Non-pigmented ciliary epithelial cell (primary cell): ENCODE measurements around the gene ANKRD39.

Source experiments
- DNase-seq: peaks from one replicate; pipeline ENCODE4 v3.0.0-alpha.2; 2010; ENCODE audit warnings: low read depth

Gene ANKRD39

GRCh38 chr2:96853321-96853720, 4.5 kb downstream of the ANKRD39 start:
- no peak for DNase-seq

- DNase-seq = no peak
These were observed 5.1 kb downstream of the ANKRD39 start for GRCh38 chr2:96852667-96853066.

DNA sequence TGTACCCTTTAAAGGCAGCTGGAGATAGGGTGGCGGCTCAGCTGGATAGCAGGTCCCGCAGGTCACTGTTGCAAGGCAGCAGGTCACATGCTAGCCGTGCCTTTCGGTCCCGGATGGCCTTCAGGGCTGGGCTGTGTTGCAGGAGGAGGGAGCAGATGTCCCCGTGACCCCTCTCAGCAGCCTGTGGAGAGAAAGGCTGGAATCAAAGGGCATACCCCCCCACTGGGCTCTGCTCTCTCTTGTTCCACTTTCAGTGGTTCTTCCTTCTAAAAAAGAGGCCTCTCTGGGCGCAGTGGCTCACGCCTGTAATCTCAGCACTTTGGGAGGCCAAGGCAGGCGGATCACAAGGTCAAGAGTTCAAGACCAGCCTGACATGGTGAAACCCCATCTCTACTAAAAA, 9.6 kb downstream of the ANKRD39 start:
- DNase-seq = no peak

- DNase-seq = no peak
These were observed 10.2 kb downstream of the ANKRD39 start for GRCh38 chr2:96847586-96847985.

GRCh38 chr2:96846825-96847224, 11.0 kb downstream of the ANKRD39 start:
- DNase-seq = no peak

DNA sequence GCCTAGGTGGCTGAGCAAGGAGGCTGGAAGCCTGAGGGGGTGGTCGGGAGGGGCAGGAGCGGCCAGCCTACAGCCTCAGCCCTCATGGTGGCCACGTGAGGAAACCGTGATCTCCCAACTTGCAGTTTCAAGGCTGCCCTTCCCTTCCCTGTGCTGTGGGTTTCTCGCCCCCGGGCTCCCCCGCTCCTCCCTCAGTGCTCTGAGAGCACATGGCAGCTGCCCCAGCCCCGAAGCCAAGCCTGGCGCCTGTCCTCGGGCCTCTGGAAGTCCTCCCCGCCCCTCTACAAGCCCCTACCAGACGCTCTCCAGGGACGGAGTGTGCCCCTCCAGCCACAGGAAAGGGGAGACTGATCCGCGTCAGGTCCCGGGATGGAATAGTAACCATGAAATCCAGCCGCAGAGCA, 13.4 kb downstream of the ANKRD39 start:
- DNase-seq = no peak

DNA sequence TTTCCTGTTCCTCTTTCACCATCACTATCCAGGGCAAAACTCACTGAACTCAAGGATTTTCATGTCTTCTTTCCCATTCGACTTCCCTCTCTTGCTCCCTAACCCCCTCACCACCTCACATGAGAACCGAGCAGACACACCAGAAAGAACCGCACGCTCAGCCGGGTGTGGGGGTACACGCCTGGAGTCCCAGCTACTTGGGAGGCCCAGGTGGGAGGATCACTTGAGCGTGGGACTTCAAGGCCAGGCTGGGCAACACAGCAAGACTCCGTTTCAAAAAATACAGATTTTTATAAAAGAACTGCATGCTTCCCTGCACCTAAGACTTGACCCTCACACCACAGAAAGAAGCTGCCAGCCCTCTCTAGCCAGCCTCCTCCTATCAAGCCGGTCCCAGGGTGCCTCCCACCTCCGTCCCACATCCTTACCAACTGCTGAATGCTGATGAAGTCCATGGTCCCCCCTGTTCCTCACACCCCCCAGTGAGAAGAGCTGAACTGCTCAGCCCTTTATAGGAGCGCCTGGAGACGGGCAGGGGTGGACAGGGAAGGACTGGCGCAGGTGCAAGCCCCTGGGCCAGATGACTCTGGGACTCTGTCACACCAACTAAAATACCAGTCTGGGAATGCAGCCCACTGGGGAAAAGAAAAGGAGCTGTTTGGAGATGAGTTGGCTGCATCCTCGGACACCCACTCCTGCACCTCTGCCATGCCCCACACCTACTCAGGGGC, 14.1 kb downstream of the ANKRD39 start, which contains the start of gene ANKRD23:
Gene ANKRD23, minus strand, starts transcription at position 484 of the 731 bp plus-strand sequence. Its CDS starts 29 bp downstream, at position 455.
- DNase-seq = no peak

DNA sequence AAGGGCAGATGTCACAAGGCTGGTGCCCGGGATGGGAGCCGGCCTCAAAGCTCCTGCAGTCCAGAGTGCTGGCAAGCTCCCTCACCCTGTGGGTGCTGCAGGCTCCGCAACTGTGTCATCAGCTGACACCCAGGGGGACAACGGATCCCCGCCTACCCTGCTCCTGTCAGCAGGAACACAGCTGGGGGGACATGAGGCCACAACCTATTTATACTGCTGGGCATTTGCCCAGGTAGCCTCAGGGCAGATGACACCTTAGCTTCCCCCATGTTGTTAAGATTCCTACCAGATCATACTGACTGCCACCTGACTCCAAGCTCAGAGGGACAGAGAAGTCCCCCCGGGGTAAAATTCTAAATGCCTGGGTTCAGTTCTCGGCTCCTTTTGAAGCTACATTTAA, 15.2 kb downstream of the ANKRD39 start:
- DNase-seq = no peak

GRCh38 chr2:96841701-96842495, 15.9 kb downstream of the ANKRD39 start:
- DNase-seq = no peak

DNA sequence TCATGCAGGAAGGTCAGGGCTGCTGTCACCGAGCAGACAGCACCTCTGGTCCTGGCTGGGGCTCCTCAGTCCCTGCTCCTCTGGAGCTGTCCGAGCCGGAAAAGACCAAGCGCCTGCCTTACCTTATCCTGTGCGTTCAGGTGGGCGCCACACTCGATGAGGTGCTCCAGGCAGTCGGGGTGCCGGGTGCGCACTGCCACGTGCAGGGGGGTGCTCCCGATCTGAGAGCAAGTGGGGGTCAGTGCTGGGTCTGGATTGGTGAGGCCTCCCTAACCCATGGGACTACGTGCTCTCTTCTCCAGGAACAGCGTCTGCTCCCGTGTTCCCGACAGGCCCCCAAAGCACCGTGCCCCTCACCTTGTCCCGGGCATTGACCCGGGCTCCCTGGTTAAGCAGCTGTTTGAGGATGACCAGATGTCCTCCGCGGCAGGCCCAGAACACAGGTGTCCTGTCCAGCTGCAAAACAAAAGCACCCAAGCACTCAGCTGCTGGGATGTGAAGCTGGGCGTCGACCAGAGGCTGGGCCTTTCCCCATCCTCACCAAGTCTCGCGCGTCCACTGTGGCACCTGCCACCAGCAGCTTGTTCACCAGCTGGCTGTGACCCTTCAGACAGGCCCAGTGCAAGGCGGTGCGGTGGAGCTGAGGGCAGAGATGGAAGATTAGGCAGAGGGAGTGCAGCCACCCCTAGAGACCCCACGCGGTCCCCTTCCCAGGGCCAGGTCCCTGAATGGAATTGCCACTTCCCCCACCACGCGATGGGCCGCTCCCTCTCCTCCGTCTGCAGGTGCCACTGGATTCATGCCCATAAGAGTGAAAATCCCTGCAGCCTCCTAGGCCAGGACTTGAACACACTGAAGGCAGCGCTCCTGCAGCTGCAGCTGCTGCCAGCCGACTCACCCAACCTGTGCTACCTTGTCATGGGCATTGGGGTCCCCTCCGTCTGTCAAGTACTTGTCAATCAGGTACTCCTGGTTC, 17.7 kb downstream of the ANKRD39 start:
- no peak for DNase-seq

DNA sequence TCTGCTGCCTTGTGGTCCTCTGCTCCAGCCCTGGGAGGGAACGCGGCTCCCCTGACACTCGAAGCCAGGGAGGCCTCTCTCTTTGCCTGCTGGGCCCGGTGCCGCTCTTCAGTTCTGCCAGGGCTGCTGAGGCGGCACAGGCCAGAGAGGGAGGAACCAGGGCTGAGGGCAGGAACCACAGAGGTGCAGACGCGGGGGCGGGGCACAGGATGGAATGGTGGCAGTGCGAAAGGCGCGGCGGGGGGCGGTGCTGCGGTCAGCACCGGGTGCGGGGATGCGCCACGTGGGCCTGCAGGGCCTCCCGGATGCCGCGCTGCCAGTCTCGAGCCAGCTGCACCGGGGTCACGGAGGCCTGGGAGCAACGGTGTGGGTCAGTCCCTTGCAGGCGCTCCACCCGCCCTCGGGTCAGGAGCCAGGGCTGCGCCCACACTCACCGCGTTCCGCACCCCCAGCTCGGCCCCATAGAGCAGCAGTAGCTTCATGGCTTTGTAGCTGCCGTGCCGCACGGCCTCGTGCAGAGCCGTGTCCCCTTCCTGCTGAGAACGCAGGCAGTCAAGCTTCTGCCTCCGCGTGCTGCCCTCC, 18.4 kb downstream of the ANKRD39 start:
- no peak for DNase-seq

DNA sequence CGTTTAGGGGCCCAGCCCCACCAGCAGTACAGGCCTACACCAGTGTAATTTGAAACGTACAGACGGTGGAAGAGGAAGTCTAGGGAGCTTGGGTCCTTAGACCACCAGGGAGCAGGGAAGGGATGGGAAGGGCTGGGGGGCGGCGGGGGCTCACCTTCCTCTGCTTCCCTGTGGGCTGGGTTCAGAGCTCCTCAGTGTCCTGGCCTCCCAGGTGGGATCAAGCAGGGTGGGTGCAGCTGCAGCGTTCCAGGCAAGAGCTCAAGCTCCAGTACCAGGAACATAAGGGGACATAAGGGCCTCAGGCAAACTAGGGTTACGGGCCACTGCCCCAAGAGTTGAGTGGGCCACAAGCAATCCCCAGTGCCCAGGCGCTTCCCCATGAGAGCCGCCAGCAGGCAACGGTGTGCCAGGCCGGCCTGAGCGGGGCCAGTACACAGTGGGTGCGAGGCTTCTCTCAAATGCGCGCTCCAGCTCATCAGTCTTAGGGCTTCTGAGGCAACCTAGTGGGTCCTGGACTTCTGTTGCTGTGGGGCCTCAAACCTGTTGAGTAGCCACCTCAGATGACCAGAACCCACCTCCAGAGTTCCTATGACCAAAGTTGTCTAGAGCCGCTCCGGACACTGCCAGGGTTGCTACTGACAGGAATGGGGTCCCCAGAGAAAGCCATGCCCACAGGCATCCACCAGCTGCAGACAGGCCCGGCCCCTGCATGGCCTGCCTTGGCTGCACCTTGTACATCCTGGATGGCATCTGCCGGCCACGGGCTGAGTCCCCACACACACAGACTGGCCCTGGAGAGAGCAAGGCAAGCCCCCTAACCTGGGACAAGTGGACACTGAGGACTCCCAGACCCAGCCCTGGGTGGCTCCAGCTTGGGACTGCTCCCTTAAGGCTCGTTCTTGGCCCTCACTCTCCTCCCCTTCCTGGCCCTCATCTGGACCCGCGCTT, 19.2 kb downstream of the ANKRD39 start:
- DNase-seq = no peak

DNA sequence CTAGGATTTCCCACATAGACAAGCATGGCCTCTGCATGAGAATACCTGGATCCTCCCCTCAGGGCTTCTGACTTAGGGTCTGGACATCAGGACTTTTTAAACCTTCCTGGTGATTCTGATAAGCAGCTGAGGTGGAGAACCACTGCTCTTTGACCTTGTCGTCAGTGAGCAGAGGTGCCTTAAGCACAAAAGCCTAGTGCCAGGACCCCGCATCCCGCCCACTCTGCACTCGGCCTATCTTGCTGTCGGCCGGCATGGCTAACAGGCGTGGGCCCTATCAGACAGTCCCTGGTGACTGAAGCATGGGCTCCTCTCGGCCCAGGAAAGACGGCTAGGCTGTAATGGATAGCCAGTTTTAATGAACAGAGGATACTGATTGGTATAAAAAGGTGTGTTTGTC, 20.2 kb downstream of the ANKRD39 start:
- DNase-seq = no peak

DNA sequence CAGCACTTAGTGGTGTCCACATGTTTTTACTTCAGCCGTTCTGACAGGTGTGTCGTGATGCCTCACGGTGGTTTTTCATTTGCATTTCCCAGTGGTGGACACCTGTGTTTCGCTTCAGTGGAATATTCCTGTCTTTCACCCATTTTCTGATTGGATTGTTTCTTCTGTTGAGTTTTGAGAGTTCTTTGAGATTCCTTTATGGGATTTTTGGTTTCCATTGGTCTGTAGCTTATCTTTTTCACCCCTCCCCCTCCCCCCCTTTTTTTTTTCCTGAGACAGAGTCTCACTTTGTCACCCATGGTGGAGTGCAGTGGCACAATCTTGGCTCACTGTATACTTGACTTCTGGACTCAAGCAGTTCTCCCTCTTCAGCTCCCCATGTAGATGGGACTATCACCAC, 22.0 kb downstream of the ANKRD39 start:
- no peak for DNase-seq

DNA sequence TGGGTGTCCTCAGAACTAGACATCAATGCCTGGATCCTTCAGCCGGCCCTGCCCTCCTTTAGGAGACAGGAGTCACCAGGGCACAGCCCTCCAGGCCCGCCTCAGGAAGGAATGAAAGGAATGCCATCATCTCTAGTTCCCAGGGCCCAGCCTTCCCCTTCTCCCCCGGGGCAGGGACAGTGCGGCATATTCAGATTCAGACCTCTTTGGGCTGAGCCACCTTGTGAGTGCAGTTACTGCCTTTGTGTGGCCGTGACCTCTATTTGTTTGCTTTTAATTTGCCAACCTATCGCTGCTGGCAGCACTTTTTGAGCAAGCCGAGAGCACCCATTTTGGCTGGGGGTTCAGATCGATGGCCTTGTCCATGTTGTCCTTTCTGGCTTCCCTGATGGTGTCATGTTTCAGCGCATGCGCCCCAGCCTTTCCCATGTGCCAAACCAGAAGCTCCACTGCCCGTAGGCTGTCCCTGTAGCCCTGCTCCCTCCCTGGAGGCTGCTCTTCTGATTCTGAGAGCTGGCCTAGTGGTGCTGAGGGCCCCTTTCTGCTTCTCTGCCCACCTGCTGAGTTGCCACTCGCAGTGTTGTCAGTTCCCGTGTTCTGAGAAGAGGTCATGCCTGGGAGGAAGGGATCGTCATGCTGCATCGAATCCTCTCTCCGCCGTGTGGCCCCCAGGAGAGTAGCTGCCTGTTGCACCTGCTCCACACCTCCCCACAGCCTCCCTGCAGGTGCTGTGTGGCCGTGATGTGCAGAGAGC, 24.9 kb downstream of the ANKRD39 start:
- DNase-seq = peak; percentile 34

GRCh38 chr2:96832408-96832753, 25.4 kb downstream of the ANKRD39 start:
- no peak for DNase-seq

- no peak for DNase-seq
These were observed 26.1 kb downstream of the ANKRD39 start for GRCh38 chr2:96831679-96832078.

DNA sequence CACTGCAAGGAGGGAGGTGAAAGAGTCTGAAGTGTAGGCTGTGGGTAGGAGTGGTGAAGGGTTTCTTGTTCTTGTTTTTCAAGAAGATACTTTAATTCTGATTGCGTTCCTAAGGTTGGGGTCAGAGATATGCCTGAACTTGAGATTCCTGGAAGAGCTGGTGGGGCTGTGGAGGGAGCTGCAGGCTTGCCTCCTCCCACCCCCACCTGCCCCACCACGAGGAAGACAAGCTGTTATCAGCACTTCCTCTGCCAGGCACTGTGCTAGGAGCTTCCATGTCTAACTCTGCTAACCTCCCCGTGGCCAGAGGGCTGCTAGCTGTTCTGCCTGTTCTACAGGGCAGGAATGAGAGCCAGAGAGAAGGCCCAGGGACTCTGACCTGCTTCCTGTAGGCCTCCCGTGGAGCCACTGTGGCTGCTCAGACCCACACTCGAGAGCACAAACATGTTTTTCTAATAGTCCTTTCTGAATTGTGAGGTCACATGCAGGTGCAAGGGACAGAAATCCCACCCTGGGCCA, 27.7 kb downstream of the ANKRD39 start:
- DNase-seq = no peak

GRCh38 chr2:96828874-96829273, 28.9 kb downstream of the ANKRD39 start:
- no peak for DNase-seq

GRCh38 chr2:96828436-96828835, 29.4 kb downstream of the ANKRD39 start:
- no peak for DNase-seq
